ENCODE results near the gene CEP89.

GRCh38 chr19:32861596-32861995 lies 110.2 kb downstream of the CEP89 start:
- TF ChIP-seq POLR2A (IDR thresholded peaks at IDR 0.05) (no peak), CTCF (IDR thresholded peaks at IDR 0.05) (no peak)
